ENCODE data around the gene NUDT14.

Gene NUDT14

DNA sequence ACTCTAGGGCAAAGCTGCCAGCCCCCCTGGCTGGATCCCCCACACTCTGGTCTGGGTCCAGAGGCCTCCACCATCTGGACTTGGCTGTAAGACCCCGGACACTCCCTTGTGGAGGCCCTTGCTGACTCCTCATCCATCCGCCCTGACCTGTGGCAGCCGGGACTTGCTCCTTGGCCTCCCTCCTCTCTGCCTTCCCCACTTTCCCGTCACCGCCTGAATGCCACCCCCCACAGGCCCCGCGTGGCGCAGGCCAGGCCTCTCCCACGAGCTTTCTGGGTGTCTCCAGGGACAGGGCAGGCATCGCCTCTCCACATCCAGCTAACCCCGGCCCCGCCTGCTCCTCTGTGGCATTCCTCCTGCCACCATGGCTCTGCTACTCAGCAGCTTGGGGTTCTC, 26.6 kb downstream of the NUDT14 start:
- no peaks in the 10 kb centered on the region for H4K20me1 ChIP-seq (ENCODE audit: insufficient read depth, low read length)
- H3K79me2 ChIP-seq (ENCODE audit: insufficient read depth, low read length), result no peaks in the 10 kb centered on the region
- no peaks in the 10 kb centered on the region for H3K9me3 ChIP-seq (ENCODE audit: insufficient read depth, low read length, severe bottlenecking)
- no peaks in the 10 kb centered on the region for H3K36me3 ChIP-seq (ENCODE audit: insufficient read depth, low read length)
- no peak for ATAC-seq (ENCODE audit: insufficient read depth, low read depth)
- H3K27ac ChIP-seq (ENCODE audit: low read length), result no peak overlapping the region
- no peak for DNase-seq
- no peaks in the 10 kb centered on the region for H3K27me3 ChIP-seq (ENCODE audit: insufficient read depth, low read length, poor library complexity)
- H3K4me3 ChIP-seq (ENCODE audit: low read depth in 1 of 2, low read length in 2 of 2), result no peak overlapping the region
- no peak overlapping the region for H2AFZ ChIP-seq (ENCODE audit: low read depth, low read length)
- H3K4me1 ChIP-seq (ENCODE audit: insufficient read depth, low read length), result no peaks in the 10 kb centered on the region
- no peak overlapping the region for H3K9ac ChIP-seq (ENCODE audit: low read depth, low read length)
- no peak overlapping the region for H3K4me2 ChIP-seq (ENCODE audit: insufficient read depth, low read length)
- TF ChIP-seq, protein P1, sequence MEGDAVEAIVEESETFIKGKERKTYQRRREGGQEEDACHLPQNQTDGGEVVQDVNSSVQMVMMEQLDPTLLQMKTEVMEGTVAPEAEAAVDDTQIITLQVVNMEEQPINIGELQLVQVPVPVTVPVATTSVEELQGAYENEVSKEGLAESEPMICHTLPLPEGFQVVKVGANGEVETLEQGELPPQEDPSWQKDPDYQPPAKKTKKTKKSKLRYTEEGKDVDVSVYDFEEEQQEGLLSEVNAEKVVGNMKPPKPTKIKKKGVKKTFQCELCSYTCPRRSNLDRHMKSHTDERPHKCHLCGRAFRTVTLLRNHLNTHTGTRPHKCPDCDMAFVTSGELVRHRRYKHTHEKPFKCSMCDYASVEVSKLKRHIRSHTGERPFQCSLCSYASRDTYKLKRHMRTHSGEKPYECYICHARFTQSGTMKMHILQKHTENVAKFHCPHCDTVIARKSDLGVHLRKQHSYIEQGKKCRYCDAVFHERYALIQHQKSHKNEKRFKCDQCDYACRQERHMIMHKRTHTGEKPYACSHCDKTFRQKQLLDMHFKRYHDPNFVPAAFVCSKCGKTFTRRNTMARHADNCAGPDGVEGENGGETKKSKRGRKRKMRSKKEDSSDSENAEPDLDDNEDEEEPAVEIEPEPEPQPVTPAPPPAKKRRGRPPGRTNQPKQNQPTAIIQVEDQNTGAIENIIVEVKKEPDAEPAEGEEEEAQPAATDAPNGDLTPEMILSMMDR (IDR thresholded peaks at IDR 0.05; ENCODE audit: borderline replicate concordance, extremely low read depth, low read length, poor library complexity, severe bottlenecking), result no peak
- TF ChIP-seq EZH2 (IDR thresholded peaks at IDR 0.05; ENCODE audit: borderline replicate concordance, low read depth, low read length, severe bottlenecking), result no peak

DNA sequence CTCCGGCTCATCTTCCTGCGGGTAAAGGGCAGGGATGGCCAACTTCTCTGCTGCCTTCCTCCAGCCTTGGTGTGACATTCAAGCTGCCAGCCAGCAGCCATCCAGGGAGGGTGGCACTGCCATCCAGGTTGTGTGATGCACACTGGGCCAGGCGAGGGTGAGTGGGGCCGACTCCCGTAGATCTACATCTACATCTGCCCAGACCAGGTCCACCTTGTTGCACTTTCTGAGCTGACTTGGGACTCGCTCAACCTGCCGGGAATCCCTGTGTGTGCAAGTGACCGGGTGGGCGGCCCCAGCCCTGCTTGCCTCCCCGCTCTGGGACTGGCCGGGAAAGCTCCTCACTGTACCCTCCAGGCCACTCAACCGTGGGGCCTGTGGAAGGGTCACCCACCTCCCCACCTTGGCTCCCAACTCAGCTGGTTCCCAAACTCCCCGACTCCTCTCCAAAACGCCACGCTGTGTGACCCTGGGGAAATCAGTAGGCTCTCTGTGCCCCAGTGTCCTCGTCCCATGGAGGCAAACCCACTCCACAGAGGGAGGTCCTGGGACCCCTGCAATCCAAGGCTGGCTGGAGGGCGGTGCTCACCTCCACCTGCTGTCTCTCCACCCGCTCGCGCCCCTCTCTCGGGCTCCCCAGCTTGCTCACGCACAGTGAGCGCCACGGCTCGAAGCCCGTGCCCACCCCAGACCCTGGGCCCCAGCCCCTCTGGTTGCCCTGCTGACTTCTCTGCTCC, 27.2 kb downstream of the NUDT14 start:
- Histone ChIP-seq H3K79me2 (ENCODE audit: insufficient read depth, low read length) (no peaks in the 10 kb centered on the region), H3K27ac (ENCODE audit: low read length) (no peak overlapping the region), H3K27me3 (ENCODE audit: insufficient read depth, low read length, poor library complexity) (no peaks in the 10 kb centered on the region), H4K20me1 (ENCODE audit: insufficient read depth, low read length) (no peaks in the 10 kb centered on the region), H2AFZ (ENCODE audit: low read depth, low read length) (no peak overlapping the region), H3K9ac (ENCODE audit: low read depth, low read length) (no peak overlapping the region), H3K4me1 (ENCODE audit: insufficient read depth, low read length) (no peaks in the 10 kb centered on the region), H3K4me3 (ENCODE audit: low read depth in 1 of 2, low read length in 2 of 2) (no peak overlapping the region), H3K36me3 (ENCODE audit: insufficient read depth, low read length) (no peaks in the 10 kb centered on the region), H3K9me3 (ENCODE audit: insufficient read depth, low read length, severe bottlenecking) (no peaks in the 10 kb centered on the region), H3K4me2 (ENCODE audit: insufficient read depth, low read length) (no peak overlapping the region)
- DNase-seq (no peak), ATAC-seq (ENCODE audit: insufficient read depth, low read depth) (no peak)
- TF ChIP-seq EZH2 (IDR thresholded peaks at IDR 0.05; ENCODE audit: borderline replicate concordance, low read depth, low read length, severe bottlenecking), result no peak
- TF ChIP-seq, protein P1 (IDR thresholded peaks at IDR 0.05; ENCODE audit: borderline replicate concordance, extremely low read depth, low read length, poor library complexity, severe bottlenecking), result no peak

DNA sequence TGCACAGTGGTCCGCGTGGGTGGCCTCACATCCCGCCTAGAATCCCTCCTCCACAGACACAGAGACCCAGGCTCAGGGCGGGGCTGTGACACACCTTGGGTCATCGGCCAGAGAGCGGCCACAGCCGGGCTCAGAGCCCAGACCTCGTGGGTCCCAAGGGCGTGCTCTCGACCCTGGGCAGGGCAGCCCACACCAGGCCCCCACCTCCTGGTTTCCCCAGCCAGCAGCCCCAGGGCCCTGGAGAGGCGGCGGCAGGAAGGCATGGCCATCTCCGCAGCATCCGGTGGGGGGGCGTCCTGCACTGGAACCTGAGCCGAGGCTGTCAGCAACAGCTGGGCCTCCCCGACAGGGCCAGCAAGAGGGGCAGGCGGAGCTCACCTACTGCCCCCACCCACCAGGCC, 27.8 kb downstream of the NUDT14 start:
- Histone ChIP-seq H3K27ac (ENCODE audit: low read length) (no peak overlapping the region), H3K4me2 (ENCODE audit: insufficient read depth, low read length) (no peak overlapping the region), H2AFZ (ENCODE audit: low read depth, low read length) (no peak overlapping the region), H3K27me3 (ENCODE audit: insufficient read depth, low read length, poor library complexity) (no peaks in the 10 kb centered on the region), H3K4me1 (ENCODE audit: insufficient read depth, low read length) (no peaks in the 10 kb centered on the region), H3K36me3 (ENCODE audit: insufficient read depth, low read length) (no peaks in the 10 kb centered on the region), H3K9ac (ENCODE audit: low read depth, low read length) (no peak overlapping the region), H4K20me1 (ENCODE audit: insufficient read depth, low read length) (no peaks in the 10 kb centered on the region), H3K4me3 (ENCODE audit: low read depth in 1 of 2, low read length in 2 of 2) (no peak overlapping the region), H3K9me3 (ENCODE audit: insufficient read depth, low read length, severe bottlenecking) (no peaks in the 10 kb centered on the region), H3K79me2 (ENCODE audit: insufficient read depth, low read length) (no peaks in the 10 kb centered on the region)
- DNase-seq, result no peak
- TF ChIP-seq, protein P1 (IDR thresholded peaks at IDR 0.05; ENCODE audit: borderline replicate concordance, extremely low read depth, low read length, poor library complexity, severe bottlenecking), result no peak
- TF ChIP-seq EZH2 (IDR thresholded peaks at IDR 0.05; ENCODE audit: borderline replicate concordance, low read depth, low read length, severe bottlenecking), result no peak
- no peak for ATAC-seq (ENCODE audit: insufficient read depth, low read depth)
